Retinal pigment epithelial cell (primary cell): ENCODE measurements around the gene GPR162.

ENCODE experiments used
- DNase-seq: peaks from one replicate; pipeline ENCODE4 v3.0.0-alpha.2; 2010; ENCODE audit warnings: low read depth
- H3K4me3 ChIP-seq: 2 replicates; pipeline ENCODE4 v1.5.1; 2011; ENCODE audit warnings: mild to moderate bottlenecking, low read length, control low read depth, moderate library complexity
- TF ChIP-seq, protein P1 (sequence below): conservative IDR thresholded peaks from 2 replicates; pipeline ENCODE4 v1.5.1; 2011; ENCODE audit warnings: low read depth, low read length, control low read depth, inconsistent platforms

Gene GPR162, protein sequence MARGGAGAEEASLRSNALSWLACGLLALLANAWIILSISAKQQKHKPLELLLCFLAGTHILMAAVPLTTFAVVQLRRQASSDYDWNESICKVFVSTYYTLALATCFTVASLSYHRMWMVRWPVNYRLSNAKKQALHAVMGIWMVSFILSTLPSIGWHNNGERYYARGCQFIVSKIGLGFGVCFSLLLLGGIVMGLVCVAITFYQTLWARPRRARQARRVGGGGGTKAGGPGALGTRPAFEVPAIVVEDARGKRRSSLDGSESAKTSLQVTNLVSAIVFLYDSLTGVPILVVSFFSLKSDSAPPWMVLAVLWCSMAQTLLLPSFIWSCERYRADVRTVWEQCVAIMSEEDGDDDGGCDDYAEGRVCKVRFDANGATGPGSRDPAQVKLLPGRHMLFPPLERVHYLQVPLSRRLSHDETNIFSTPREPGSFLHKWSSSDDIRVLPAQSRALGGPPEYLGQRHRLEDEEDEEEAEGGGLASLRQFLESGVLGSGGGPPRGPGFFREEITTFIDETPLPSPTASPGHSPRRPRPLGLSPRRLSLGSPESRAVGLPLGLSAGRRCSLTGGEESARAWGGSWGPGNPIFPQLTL

DNA sequence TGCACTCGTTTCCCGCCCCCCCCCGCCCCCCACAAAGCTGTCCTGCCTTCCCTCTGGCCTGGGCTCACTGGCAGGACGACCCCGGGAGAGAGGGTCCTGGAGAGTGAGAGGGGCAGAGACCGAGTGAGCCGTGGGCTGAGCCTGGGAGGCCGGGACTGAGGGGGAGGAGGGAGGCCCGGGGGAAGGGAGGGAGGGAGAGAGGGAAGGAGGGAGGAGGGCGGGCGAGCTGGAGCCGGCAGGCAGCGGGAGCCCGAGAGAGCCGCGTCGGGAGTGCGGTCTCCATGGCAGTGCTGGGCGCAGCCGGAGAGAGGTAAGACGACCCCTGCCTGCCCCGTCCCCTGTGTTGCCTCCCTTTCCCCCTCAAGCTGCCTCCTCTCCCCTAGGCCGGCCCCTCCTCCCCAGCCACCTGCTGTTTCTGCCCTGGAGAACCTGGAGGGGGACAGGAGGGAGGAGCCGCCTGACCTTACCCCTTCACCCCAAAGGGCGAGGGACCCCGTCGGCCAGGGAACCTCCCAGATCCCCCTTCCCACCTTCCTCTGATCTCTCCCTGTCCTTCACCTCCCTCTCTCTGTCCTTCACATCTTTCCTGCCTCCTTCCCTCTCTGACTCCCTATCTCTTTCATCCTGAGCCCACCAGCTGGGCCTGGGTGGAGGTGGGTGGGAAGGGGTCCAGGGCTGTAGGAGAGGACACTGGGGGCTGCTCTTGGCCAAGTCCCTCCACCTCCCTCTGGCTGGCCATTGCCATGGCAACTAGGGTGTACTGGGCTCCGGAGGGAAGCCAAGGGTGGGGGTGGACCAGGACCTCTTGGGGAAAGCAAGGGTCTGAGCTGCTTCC lies at the start of gene GPR162:
Gene GPR162, plus strand, starts transcription at position 231 of the 835 bp plus-strand sequence. CDS start 2,078 bp downstream, outside the sequence.
- no peak for DNase-seq
- TF ChIP-seq, protein P1, sequence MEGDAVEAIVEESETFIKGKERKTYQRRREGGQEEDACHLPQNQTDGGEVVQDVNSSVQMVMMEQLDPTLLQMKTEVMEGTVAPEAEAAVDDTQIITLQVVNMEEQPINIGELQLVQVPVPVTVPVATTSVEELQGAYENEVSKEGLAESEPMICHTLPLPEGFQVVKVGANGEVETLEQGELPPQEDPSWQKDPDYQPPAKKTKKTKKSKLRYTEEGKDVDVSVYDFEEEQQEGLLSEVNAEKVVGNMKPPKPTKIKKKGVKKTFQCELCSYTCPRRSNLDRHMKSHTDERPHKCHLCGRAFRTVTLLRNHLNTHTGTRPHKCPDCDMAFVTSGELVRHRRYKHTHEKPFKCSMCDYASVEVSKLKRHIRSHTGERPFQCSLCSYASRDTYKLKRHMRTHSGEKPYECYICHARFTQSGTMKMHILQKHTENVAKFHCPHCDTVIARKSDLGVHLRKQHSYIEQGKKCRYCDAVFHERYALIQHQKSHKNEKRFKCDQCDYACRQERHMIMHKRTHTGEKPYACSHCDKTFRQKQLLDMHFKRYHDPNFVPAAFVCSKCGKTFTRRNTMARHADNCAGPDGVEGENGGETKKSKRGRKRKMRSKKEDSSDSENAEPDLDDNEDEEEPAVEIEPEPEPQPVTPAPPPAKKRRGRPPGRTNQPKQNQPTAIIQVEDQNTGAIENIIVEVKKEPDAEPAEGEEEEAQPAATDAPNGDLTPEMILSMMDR, result no peak
- H3K4me3 ChIP-seq, result peak within 1 kb of the TSS; percentile 47

DNA sequence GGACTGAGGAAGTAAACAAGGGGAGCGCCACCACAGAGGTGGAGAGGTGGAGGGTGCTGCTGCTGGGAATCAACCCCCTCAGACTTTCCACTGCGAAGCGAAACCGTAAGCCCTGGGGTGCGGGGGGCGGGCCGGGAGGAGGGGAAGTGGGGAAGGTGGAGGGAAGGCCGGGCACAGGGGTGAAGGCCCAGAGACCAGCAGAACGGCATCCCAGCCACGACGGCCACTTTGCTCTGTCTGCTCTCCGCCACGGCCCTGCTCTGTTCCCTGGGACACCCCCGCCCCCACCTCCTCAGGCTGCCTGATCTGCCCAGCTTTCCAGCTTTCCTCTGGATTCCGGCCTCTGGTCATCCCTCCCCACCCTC lies 49.3 kb upstream of the GPR162 start, which contains the start of gene LAG3:
Gene LAG3, plus strand, starts transcription at position 190 of the 365 bp plus-strand sequence. CDS start 333 bp downstream, outside the sequence.
- no peak for DNase-seq
- H3K4me3 ChIP-seq, result no peak within 1 kb of the TSS
- TF ChIP-seq, protein P1, result no peak

DNA sequence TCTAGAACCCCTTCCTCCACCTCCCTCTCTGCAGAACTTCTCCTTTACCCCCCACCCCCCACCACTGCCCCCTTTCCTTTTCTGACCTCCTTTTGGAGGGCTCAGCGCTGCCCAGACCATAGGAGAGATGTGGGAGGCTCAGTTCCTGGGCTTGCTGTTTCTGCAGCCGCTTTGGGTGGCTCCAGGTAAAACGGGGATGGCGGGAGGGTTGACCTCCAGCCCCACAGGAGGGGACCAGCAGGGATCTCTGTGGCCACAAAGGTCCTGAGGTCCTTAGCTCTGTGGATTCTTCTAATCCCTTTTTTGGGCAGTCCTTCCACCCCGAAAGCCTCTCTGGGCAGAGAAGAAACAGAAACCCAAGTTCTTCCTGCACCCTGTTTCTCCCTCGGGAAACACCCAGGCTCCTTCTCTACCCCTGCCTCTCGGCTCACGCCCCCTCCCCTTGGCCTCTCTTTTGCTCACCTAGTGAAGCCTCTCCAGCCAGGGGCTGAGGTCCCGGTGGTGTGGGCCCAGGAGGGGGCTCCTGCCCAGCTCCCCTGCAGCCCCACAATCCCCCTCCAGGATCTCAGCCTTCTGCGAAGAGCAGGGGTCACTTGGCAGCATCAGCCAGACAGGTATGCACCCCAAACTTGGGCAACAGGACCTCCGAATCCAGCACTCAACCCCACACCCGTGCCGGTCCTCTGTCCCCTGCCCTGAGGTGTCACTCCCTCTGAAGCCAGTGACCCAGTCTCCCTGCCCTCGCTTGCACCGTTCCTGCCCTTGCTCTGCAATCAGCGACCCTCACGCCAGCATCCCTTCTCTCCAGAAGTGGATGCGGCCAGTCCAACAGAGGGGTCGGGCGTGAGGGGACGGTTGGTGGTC lies 48.7 kb upstream of the GPR162 start:
- DNase-seq, result no peak
- no peak overlapping the region for H3K4me3 ChIP-seq
- TF ChIP-seq, protein P1, result no peak

DNA sequence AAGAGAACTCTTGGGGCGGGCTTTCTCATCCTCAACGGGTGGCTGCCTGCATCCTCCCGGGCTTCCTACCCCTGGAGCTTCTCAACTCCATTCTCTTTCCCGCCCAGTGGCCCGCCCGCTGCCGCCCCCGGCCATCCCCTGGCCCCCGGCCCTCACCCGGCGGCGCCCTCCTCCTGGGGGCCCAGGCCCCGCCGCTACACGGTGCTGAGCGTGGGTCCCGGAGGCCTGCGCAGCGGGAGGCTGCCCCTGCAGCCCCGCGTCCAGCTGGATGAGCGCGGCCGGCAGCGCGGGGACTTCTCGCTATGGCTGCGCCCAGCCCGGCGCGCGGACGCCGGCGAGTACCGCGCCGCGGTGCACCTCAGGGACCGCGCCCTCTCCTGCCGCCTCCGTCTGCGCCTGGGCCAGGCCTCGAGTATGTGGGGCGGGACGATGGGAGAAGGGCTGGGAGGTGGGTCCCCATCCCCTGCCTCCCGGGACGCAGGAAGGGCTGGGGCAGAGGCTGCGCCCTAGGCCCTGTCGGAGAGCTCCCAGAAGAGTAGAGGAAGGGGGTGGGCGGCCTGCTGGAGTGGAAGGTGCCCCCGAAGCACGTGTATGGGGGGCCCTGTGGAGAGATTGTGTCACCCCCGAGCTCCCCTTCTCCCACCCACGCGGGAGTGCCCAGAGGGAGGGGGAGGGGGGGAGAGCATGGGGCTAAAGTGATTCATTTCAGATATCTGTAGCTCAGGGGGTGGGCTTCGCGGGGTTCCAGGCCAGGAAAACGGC lies 47.9 kb upstream of the GPR162 start:
- TF ChIP-seq, protein P1, result no peak
- DNase-seq, result no peak

DNA sequence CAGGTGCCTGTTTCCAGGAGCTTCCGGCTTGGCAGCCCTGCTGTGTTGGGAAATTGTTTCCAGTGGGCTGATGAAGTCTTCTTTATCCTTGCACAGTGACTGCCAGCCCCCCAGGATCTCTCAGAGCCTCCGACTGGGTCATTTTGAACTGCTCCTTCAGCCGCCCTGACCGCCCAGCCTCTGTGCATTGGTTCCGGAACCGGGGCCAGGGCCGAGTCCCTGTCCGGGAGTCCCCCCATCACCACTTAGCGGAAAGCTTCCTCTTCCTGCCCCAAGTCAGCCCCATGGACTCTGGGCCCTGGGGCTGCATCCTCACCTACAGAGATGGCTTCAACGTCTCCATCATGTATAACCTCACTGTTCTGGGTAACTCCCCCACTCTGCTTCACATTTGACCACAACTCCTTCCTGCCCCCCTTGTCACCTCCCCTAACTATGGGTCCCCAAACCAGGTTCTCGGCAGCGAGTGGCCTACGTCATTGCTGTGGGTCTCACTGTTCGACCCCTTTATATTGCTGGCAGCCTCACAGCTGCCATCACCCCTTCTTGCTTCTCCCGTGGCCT lies 47.0 kb upstream of the GPR162 start:
- H3K4me3 ChIP-seq, result no peak overlapping the region
- TF ChIP-seq, protein P1, result no peak
- no peak for DNase-seq

More for the DNA sequence above, 47.9 kb upstream of the GPR162 start:
- no peak overlapping the region for H3K4me3 ChIP-seq
